Measurements from ENCODE around the gene CPN1. TPM values are rescaled to one million over a fixed set of nuclear protein-coding genes. Genes with fewer than 3 reads are reported as not detected.

Gene CPN1
- total and polyA plus RNA-seq, 4 donors: not detected

DNA sequence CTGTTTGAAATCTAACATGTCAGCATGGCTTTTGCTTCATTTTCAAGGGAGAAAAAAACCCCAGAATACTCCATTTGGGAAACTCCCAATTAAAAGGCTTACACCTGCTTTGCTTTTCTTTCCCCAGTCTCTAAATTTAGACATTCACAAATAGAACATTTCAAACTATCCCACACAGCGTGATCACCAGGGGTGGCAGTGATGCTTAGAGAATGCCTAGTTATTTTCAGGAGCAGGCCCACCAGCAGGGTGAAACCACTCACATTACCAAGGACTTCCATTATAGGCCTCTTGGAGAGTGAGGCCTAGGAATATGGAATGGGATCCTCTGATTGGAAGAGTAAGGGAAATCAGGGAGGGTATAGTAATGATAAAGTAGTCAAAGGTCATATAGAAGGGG lies 14.2 kb downstream of the CPN1 start:
- Histone ChIP-seq H3K9me3 (ENCODE audit: control insufficient read depth, low read length) (no peaks in the 10 kb centered on the region), H3K27me3 (ENCODE audit: control insufficient read depth in 1 of 2, insufficient read depth in 2 of 2, low read length in 1 of 2) (no peaks in the 10 kb centered on the region), H3K4me1 (ENCODE audit: control insufficient read depth in 1 of 2, insufficient read depth in 2 of 2, low read length in 2 of 2) (no peaks in the 10 kb centered on the region), H3K27ac (ENCODE audit: low read depth in 1 of 2, low read length in 2 of 2) (no peak overlapping the region), H3K36me3 (ENCODE audit: control insufficient read depth in 1 of 2, insufficient read depth in 2 of 2, low read length in 1 of 2) (no peaks in the 10 kb centered on the region), H3K4me3 (ENCODE audit: low read length in 2 of 2) (no peak overlapping the region)
- no peak for ATAC-seq (ENCODE audit: low FRiP score)
- WGBS, 2 donors: 78 to 80% methylated on average over 1 of the region's 1 CpG
- intact Hi-C loops (cut with DNase I): no loop called here
- DNase-seq: no peak

- Histone ChIP-seq H3K4me1 (ENCODE audit: control insufficient read depth in 1 of 2, insufficient read depth in 2 of 2, low read length in 2 of 2) (no peaks in the 10 kb centered on the region), H3K36me3 (ENCODE audit: control insufficient read depth in 1 of 2, insufficient read depth in 2 of 2, low read length in 1 of 2) (no peaks in the 10 kb centered on the region), H3K4me3 (ENCODE audit: low read length in 2 of 2) (no peak overlapping the region), H3K27ac (ENCODE audit: low read depth in 1 of 2, low read length in 2 of 2) (no peak overlapping the region), H3K27me3 (ENCODE audit: control insufficient read depth in 1 of 2, insufficient read depth in 2 of 2, low read length in 1 of 2) (no peaks in the 10 kb centered on the region), H3K9me3 (ENCODE audit: control insufficient read depth, low read length) (no peaks in the 10 kb centered on the region)
- intact Hi-C loops (cut with DNase I): no loop called here
- no peak for ATAC-seq (ENCODE audit: low FRiP score)
- no peak for DNase-seq
- 28 to 30% methylated on average over 23 of the region's 23 CpGs for WGBS, 2 donors
Measured at GRCh38 chr10:100065084-100065660, 16.5 kb downstream of the CPN1 start.

DNA sequence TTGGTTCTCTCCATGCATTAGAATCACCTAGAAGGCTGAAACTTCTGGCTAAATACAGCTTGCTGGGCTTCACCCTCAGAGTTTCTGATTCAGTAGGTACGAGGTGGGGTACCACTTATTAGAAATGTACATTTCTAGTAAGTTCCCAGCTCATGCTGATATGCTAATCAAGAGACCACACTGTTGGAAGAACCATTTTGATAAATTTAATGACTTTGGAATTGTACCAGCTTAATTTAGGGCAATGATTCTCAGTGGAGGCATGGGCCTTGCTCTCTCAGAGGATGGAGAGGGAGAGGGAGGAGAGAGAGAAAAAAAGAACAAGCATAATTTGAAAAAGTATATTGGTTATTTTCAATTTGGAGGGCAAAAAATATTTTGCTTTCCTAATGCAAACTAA lies 20.3 kb downstream of the CPN1 start:
- Histone ChIP-seq H3K4me1 (ENCODE audit: control insufficient read depth in 1 of 2, insufficient read depth in 2 of 2, low read length in 2 of 2) (no peaks in the 10 kb centered on the region), H3K27me3 (ENCODE audit: control insufficient read depth in 1 of 2, insufficient read depth in 2 of 2, low read length in 1 of 2) (no peaks in the 10 kb centered on the region), H3K27ac (ENCODE audit: low read depth in 1 of 2, low read length in 2 of 2) (no peak overlapping the region), H3K9me3 (ENCODE audit: control insufficient read depth, low read length) (no peaks in the 10 kb centered on the region), H3K36me3 (ENCODE audit: control insufficient read depth in 1 of 2, insufficient read depth in 2 of 2, low read length in 1 of 2) (no peaks in the 10 kb centered on the region), H3K4me3 (ENCODE audit: low read length in 2 of 2) (no peak overlapping the region)
- ATAC-seq (ENCODE audit: low FRiP score) (no peak), DNase-seq (no peak)
- WGBS, 2 donors: 71 to 78% methylated on average over 1 of the region's 1 CpG
- intact Hi-C loops (cut with DNase I): no loop called here

- Histone ChIP-seq H3K4me1 (ENCODE audit: control insufficient read depth in 1 of 2, insufficient read depth in 2 of 2, low read length in 2 of 2) (no peaks in the 10 kb centered on the region), H3K27ac (ENCODE audit: low read depth in 1 of 2, low read length in 2 of 2) (no peak overlapping the region), H3K9me3 (ENCODE audit: control insufficient read depth, low read length) (no peaks in the 10 kb centered on the region), H3K36me3 (ENCODE audit: control insufficient read depth in 1 of 2, insufficient read depth in 2 of 2, low read length in 1 of 2) (no peaks in the 10 kb centered on the region), H3K4me3 (ENCODE audit: low read length in 2 of 2) (no peak overlapping the region), H3K27me3 (ENCODE audit: control insufficient read depth in 1 of 2, insufficient read depth in 2 of 2, low read length in 1 of 2) (no peaks in the 10 kb centered on the region)
- intact Hi-C loops (cut with DNase I): no loop called here
- no peak for DNase-seq
- 67 to 70% methylated on average over 1 of the region's 1 CpG for WGBS, 2 donors
- no peak for ATAC-seq (ENCODE audit: low FRiP score)
Measured at GRCh38 chr10:100057948-100058347, 23.7 kb downstream of the CPN1 start.

DNA sequence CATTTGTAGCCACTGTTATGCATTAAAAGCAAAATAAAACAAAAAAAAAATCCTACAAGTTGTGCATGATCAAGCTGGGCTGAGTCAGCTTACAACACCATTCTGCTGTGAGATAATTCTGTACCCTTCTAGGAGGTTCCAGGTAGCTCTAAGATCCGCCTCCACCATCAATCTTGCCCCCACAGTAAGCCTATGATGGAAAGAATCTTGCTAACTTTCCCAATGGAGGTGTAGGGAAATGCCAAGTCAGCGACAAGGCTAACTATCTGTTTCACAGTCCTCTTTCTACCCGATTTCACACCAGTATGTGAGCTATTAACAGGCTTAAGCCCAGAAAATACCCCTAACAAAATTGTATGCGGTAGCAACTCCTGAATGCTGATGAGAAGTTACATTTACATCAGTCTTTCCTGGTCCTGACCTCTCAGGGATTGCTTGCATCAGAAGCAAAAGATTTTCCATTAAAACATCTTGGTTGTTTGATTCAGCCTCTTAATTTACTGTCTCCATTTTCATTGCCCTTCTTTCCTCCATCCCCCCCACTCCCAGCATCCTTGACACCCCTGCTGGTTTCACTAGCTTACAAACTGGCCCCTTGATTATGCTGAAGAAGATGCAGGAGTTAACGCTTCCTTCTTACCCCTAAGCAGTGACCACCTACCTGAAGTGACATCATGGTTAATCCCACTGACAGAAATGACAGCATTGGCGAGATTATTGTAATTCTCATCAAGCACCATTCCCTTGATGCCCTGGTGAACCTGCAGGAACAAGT lies 27.8 kb downstream of the CPN1 start:
- intact Hi-C loops (cut with DNase I): no loop called here
- DNase-seq (no peak), ATAC-seq (ENCODE audit: low FRiP score) (no peak)
- WGBS, 2 donors: 26 to 28% methylated on average over 6 of the region's 6 CpGs
- no peaks in the 10 kb centered on the region for H3K27me3 ChIP-seq (ENCODE audit: control insufficient read depth in 1 of 2, insufficient read depth in 2 of 2, low read length in 1 of 2)
- H3K4me3 ChIP-seq (ENCODE audit: low read length in 2 of 2): no peak overlapping the region
- no peaks in the 10 kb centered on the region for H3K36me3 ChIP-seq (ENCODE audit: control insufficient read depth in 1 of 2, insufficient read depth in 2 of 2, low read length in 1 of 2)
- H3K4me1 ChIP-seq (ENCODE audit: control insufficient read depth in 1 of 2, insufficient read depth in 2 of 2, low read length in 2 of 2): no peaks in the 10 kb centered on the region
- no peaks in the 10 kb centered on the region for H3K9me3 ChIP-seq (ENCODE audit: control insufficient read depth, low read length)
- no peak overlapping the region for H3K27ac ChIP-seq (ENCODE audit: low read depth in 1 of 2, low read length in 2 of 2)

DNA sequence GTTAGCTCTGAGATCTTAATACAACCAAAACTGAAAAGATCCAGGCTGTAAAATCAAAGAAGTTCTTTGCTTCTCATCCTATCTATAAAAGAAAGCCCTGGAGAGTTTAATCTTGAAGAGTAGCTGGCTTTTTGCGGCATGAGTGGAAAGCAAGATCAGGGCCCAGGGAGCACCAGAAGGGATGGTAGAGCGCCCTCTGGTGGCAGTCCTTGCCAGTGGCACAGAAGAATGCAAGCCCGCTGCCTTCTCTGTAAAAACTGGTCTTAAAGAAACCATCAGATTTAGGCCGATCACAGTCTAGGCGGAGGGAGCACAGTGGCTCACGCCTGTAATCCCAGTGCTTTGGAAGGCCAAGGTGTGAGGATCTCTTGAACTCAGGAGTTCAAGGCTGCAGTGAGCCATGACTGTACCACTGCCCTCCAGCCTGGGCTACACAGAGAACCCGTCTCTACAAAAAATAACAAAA lies 35.6 kb downstream of the CPN1 start:
- ATAC-seq (ENCODE audit: low FRiP score): peak; percentile 92

DNA sequence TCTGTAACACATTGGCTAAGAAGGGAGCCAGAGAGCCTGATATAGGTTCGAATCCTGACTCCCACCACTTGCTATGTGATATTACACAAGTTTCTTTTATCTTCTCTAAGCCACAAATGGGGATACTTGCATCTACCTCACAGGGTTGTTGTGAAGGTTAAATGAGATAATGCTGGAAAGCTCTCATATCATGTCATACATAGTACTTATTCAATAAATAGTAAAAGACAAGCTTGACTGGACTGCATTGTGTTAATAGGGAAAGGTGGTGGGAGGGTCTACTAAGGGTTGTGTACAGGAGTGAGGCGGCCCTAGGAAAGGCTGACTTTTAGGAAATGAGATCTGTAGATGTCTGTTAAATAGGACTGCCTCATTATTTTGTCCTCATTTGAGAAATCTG lies 36.1 kb downstream of the CPN1 start:
- no peaks in the 10 kb centered on the region for H3K9me3 ChIP-seq (ENCODE audit: control insufficient read depth, low read length)
- no peak overlapping the region for H3K27ac ChIP-seq (ENCODE audit: low read depth in 1 of 2, low read length in 2 of 2)
- intact Hi-C loops (cut with DNase I): loop anchor here in 1 of 2 donors (5.0 kb wide), 1 partner anchor 198 kb away; no protein-coding TSS in a partner anchor
- DNase-seq: no peak
- H3K27me3 ChIP-seq (ENCODE audit: control insufficient read depth in 1 of 2, insufficient read depth in 2 of 2, low read length in 1 of 2): no peaks in the 10 kb centered on the region
- WGBS, 2 donors: 61 to 66% methylated on average over 2 of the region's 2 CpGs
- H3K36me3 ChIP-seq (ENCODE audit: control insufficient read depth in 1 of 2, insufficient read depth in 2 of 2, low read length in 1 of 2): no peaks in the 10 kb centered on the region
- ATAC-seq (ENCODE audit: low FRiP score): no peak
- no peaks in the 10 kb centered on the region for H3K4me1 ChIP-seq (ENCODE audit: control insufficient read depth in 1 of 2, insufficient read depth in 2 of 2, low read length in 2 of 2)
- no peak overlapping the region for H3K4me3 ChIP-seq (ENCODE audit: low read length in 2 of 2)

More for the DNA sequence above, 35.6 kb downstream of the CPN1 start:
- no peak overlapping the region for H3K27ac ChIP-seq (ENCODE audit: low read depth in 1 of 2, low read length in 2 of 2)
- peak; percentile 91 to 96 for DNase-seq
- H3K4me1 ChIP-seq (ENCODE audit: control insufficient read depth in 1 of 2, insufficient read depth in 2 of 2, low read length in 2 of 2): no peaks in the 10 kb centered on the region
- H3K4me3 ChIP-seq (ENCODE audit: low read length in 2 of 2): no peak overlapping the region
- WGBS, 2 donors: 16 to 17% methylated on average over 7 of the region's 7 CpGs
- H3K36me3 ChIP-seq (ENCODE audit: control insufficient read depth in 1 of 2, insufficient read depth in 2 of 2, low read length in 1 of 2): no peaks in the 10 kb centered on the region
- H3K27me3 ChIP-seq (ENCODE audit: control insufficient read depth in 1 of 2, insufficient read depth in 2 of 2, low read length in 1 of 2): no peaks in the 10 kb centered on the region
- H3K9me3 ChIP-seq (ENCODE audit: control insufficient read depth, low read length): no peaks in the 10 kb centered on the region
- intact Hi-C loops (cut with DNase I): loop anchor here in 1 of 2 donors (5.0 kb wide), 1 partner anchor 199 kb away; no protein-coding TSS in a partner anchor

DNA sequence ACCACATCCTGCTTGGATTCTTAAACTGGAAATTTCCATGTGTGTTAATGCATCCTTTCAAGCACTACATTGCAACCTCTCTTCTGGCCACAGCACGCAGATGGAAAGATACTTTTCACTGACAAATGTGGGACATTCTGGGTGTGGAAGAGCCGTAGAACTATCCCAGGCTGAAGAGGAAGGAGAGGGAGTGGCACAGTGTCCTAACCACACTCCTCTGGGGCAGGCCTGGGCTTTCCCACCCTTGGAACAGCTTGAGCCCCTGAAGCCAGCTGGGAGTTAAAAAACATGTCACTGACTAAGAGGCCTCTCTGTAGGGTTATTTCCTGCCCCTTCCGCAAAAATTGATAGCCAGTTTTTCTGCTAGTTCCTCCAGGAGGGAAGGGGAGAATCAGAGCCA lies 37.9 kb downstream of the CPN1 start:
- intact Hi-C loops (cut with DNase I): no loop called here

DNA sequence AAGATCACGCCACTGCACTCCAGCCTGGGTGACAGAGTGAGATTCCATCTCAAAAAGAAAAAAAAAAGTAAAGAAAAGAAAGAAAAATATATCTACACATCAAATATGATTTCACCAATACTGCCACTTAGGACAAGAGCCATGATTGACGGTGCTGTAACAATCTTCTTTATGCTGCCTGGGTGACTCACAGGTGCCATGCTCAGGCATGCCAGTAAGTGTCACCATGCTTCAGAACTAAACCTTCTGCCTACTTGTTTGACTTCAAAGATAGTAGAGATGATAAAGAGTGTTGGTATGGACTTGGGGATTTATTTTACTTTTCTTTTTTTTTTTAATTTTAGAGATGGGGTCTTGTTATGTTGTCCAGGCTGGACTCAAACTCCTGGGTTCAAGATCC lies 38.3 kb downstream of the CPN1 start:
- intact Hi-C loops (cut with DNase I): no loop called here
- H3K27me3 ChIP-seq (ENCODE audit: control insufficient read depth in 1 of 2, insufficient read depth in 2 of 2, low read length in 1 of 2): no peaks in the 10 kb centered on the region
- 80 to 84% methylated on average over 2 of the region's 2 CpGs for WGBS, 2 donors
- no peak overlapping the region for H3K4me3 ChIP-seq (ENCODE audit: low read length in 2 of 2)
- H3K9me3 ChIP-seq (ENCODE audit: control insufficient read depth, low read length): no peaks in the 10 kb centered on the region
- H3K4me1 ChIP-seq (ENCODE audit: control insufficient read depth in 1 of 2, insufficient read depth in 2 of 2, low read length in 2 of 2): no peaks in the 10 kb centered on the region
- ATAC-seq (ENCODE audit: low FRiP score) (no peak), DNase-seq (no peak)
- no peaks in the 10 kb centered on the region for H3K36me3 ChIP-seq (ENCODE audit: control insufficient read depth in 1 of 2, insufficient read depth in 2 of 2, low read length in 1 of 2)
- H3K27ac ChIP-seq (ENCODE audit: low read depth in 1 of 2, low read length in 2 of 2): no peak overlapping the region

More for the DNA sequence above, 37.9 kb downstream of the CPN1 start:
- ATAC-seq (ENCODE audit: low FRiP score) (peak; percentile 66), DNase-seq (peak in 1 of 2 donors; percentile 50)
- no peaks in the 10 kb centered on the region for H3K36me3 ChIP-seq (ENCODE audit: control insufficient read depth in 1 of 2, insufficient read depth in 2 of 2, low read length in 1 of 2)
- no peaks in the 10 kb centered on the region for H3K4me1 ChIP-seq (ENCODE audit: control insufficient read depth in 1 of 2, insufficient read depth in 2 of 2, low read length in 2 of 2)
- H3K4me3 ChIP-seq (ENCODE audit: low read length in 2 of 2): no peak overlapping the region
- H3K9me3 ChIP-seq (ENCODE audit: control insufficient read depth, low read length): no peaks in the 10 kb centered on the region
- no peaks in the 10 kb centered on the region for H3K27me3 ChIP-seq (ENCODE audit: control insufficient read depth in 1 of 2, insufficient read depth in 2 of 2, low read length in 1 of 2)
- 59 to 72% methylated on average over 3 of the region's 3 CpGs for WGBS, 2 donors
- no peak overlapping the region for H3K27ac ChIP-seq (ENCODE audit: low read depth in 1 of 2, low read length in 2 of 2)
